IMR-90 (cell line): ENCODE results near the gene PLCL2. TPM values are rescaled to one million over a fixed set of nuclear protein-coding genes. Genes with fewer than 3 reads are reported as not detected.

Source experiments
- ATAC-seq: fragments of 200-7000 bp; cut with Tn5 transposase; 2 replicates; pipeline ENCODE4 v1.9.1; 2020; ENCODE audit warnings: low read depth, mild to moderate bottlenecking, moderate library complexity
- BruUV-seq: library from RNA; stranded (reverse); fragments of 400-500 nt; replicated peaks from 2 replicates; lab custom pipeline; 2021; lab: Mats Ljungman, UMichigan
- CTCF ChIA-PET: fragments of 300-600 bp; formaldehyde crosslinking; extraction: SDS; loops from one replicate; lab custom pipeline; 2021; ENCODE audit warnings: antibody characterized with exemption; lab: Yijun Ruan, JAX
- POLR2A ChIA-PET: fragments of 300-600 bp; sonication (Branson Sonifier 250); formaldehyde crosslinking; loops from one replicate; lab custom pipeline; 2022; ENCODE audit warnings: antibody characterized with exemption; ENCODE audit not compliant: unreplicated experiment; lab: Charles Lee
- DNase-seq: peaks from one replicate; pipeline ENCODE4 v3.0.0; 2013
- H2AFZ ChIP-seq: replicated peaks from 2 replicates; pipeline ENCODE3; 2013; ENCODE audit warnings: low read length, mild to moderate bottlenecking; ENCODE audit not compliant: poor library complexity
- H2AK5ac ChIP-seq: 2 replicates; pipeline ENCODE4 v1.6.1; 2013; ENCODE audit warnings: low read depth, low read length, inconsistent platforms
- H2AK9ac ChIP-seq: replicated peaks from 2 replicates; pipeline ENCODE3; 2013; ENCODE audit warnings: mild to moderate bottlenecking, low read depth, low read length, moderate library complexity; ENCODE audit not compliant: poor library complexity
- H2BK120ac ChIP-seq: 2 replicates; pipeline ENCODE4 v1.6.1; 2013; ENCODE audit warnings: low read depth, low read length, inconsistent platforms
- H2BK15ac ChIP-seq: 3 replicates; pipeline ENCODE4 v1.6.1; 2013; ENCODE audit warnings: low read depth, low read length, inconsistent platforms
- H2BK20ac ChIP-seq: 2 replicates; pipeline ENCODE4 v1.6.1; 2013; ENCODE audit warnings: low read depth, mild to moderate bottlenecking, inconsistent platforms, low read length, moderate library complexity
- H2BK5ac ChIP-seq: 2 replicates; pipeline ENCODE4 v1.6.1; 2013; ENCODE audit warnings: mild to moderate bottlenecking, low read depth, low read length, inconsistent platforms; ENCODE audit not compliant: poor library complexity, severe bottlenecking
- H3K14ac ChIP-seq: replicated peaks from 2 replicates; pipeline ENCODE4 v1.6.1; 2013; ENCODE audit warnings: low read depth, low read length, inconsistent platforms
- H3K18ac ChIP-seq: 2 replicates; pipeline ENCODE4 v1.6.1; 2013; ENCODE audit warnings: low read depth, low read length, control low read depth
- H3K23ac ChIP-seq: 2 replicates; pipeline ENCODE4 v1.6.1; 2013; ENCODE audit warnings: low read depth, low read length, inconsistent platforms
- H3K27ac ChIP-seq: 2 replicates; pipeline ENCODE4 v1.5.1; 2013; ENCODE audit warnings: mild to moderate bottlenecking, control low read depth, low read length; ENCODE audit not compliant: insufficient read depth
- H3K27me3 ChIP-seq: 2 replicates; pipeline ENCODE4 v1.6.1; 2013; ENCODE audit warnings: low read length; ENCODE audit not compliant: control insufficient read depth, insufficient read depth
- H3K36me3 ChIP-seq: 2 replicates; pipeline ENCODE4 v1.6.1; 2013; ENCODE audit warnings: low read length, mixed read lengths; ENCODE audit not compliant: control insufficient read depth, insufficient read depth
- H3K4ac ChIP-seq: 2 replicates; pipeline ENCODE4 v1.6.1; 2013; ENCODE audit warnings: low read depth, low read length, inconsistent platforms
- H3K4me1 ChIP-seq: 2 replicates; pipeline ENCODE4 v1.6.1; 2013; ENCODE audit warnings: low read length, mixed read lengths; ENCODE audit not compliant: control insufficient read depth, insufficient read depth
- H3K4me2 ChIP-seq: 2 replicates; pipeline ENCODE4 v1.6.1; 2013; ENCODE audit warnings: low read depth, mild to moderate bottlenecking, control low read depth, low read length, moderate library complexity
- H3K4me3 ChIP-seq: 2 replicates; pipeline ENCODE4 v1.5.1; 2013; ENCODE audit warnings: low read depth, mild to moderate bottlenecking, control low read depth, low read length, moderate library complexity; ENCODE audit not compliant: insufficient read depth
- H3K56ac ChIP-seq: 2 replicates; pipeline ENCODE4 v1.6.1; 2013; ENCODE audit warnings: low read length, inconsistent platforms; ENCODE audit not compliant: insufficient read depth; ENCODE audit errors: extremely low read depth
- H3K79me1 ChIP-seq, 2 experiments: 2 replicates each; pipeline ENCODE4 v1.6.1; 2013; ENCODE audit warnings: low read length in 2 of 2, inconsistent platforms in 1 of 2, low read depth in 1 of 2
- H3K9ac ChIP-seq: 2 replicates; pipeline ENCODE4 v1.6.1; 2013; ENCODE audit warnings: low read depth, low read length, control low read depth
- H3K9me1 ChIP-seq: 2 replicates; pipeline ENCODE4 v1.6.1; 2013; ENCODE audit warnings: low read length, inconsistent platforms; ENCODE audit not compliant: insufficient read depth
- H3K9me3 ChIP-seq: 2 replicates; pipeline ENCODE4 v1.6.1; 2013; ENCODE audit warnings: low read length; ENCODE audit not compliant: control insufficient read depth, insufficient read depth
- H4K20me1 ChIP-seq: 2 replicates; pipeline ENCODE4 v1.6.1; 2013; ENCODE audit warnings: low read length, inconsistent platforms; ENCODE audit not compliant: insufficient read depth
- H4K5ac ChIP-seq: 2 replicates; pipeline ENCODE4 v1.6.1; 2013; ENCODE audit warnings: mild to moderate bottlenecking, low read depth, low read length, control low read depth
- H4K8ac ChIP-seq, 2 experiments: 2 replicates each; pipeline ENCODE4 v1.6.1; 2013; ENCODE audit warnings: low read depth in 2 of 2, low read length in 2 of 2, control low read depth in 1 of 2, inconsistent platforms in 1 of 2
- H4K91ac ChIP-seq: 2 replicates; pipeline ENCODE4 v1.6.1; 2013; ENCODE audit warnings: low read depth, low read length, inconsistent platforms; ENCODE audit not compliant: insufficient read depth
- BHLHE40 ChIP-seq: fragments of 150-350 bp; IDR thresholded peaks from 2 replicates; pipeline ENCODE4 v1.6.1; 2016; ENCODE audit warnings: mild to moderate bottlenecking, low read depth, low read length
- CEBPB ChIP-seq: IDR thresholded peaks from 2 replicates; pipeline ENCODE4 v1.6.1; 2012; ENCODE audit warnings: low read depth, low read length, improper control_type of control experiment
- CHD1 ChIP-seq: IDR thresholded peaks from 2 replicates; pipeline ENCODE4 v1.6.1; 2012; ENCODE audit warnings: low read depth, low read length, improper control_type of control experiment
- CTCF ChIP-seq: conservative IDR thresholded peaks from 2 replicates; pipeline ENCODE4 v1.5.1; 2012; ENCODE audit warnings: mild to moderate bottlenecking, low read depth, low read length, improper control_type of control experiment
- ELK1 ChIP-seq: fragments of 150-350 bp; IDR thresholded peaks from 2 replicates; pipeline ENCODE4 v1.6.1; 2016; ENCODE audit warnings: low read depth, mild to moderate bottlenecking, low read length, moderate library complexity, borderline replicate concordance
- FOS ChIP-seq: fragments of 150-350 bp; IDR thresholded peaks from 2 replicates; pipeline ENCODE4 v1.6.1; 2016; ENCODE audit warnings: low read depth, low read length
- MAFK ChIP-seq: IDR thresholded peaks from 2 replicates; pipeline ENCODE4 v1.6.1; 2012; ENCODE audit warnings: low read depth, low read length, improper control_type of control experiment
- MXI1 ChIP-seq: IDR thresholded peaks from 2 replicates; pipeline ENCODE4 v1.6.1; 2012; ENCODE audit warnings: low read depth, mild to moderate bottlenecking, low read length, moderate library complexity, borderline replicate concordance
- NFE2L2 ChIP-seq: fragments of 150-350 bp; IDR thresholded peaks from 2 replicates; pipeline ENCODE4 v1.6.1; 2016; ENCODE audit warnings: low read depth, mild to moderate bottlenecking, low read length
- POLR2A ChIP-seq: IDR thresholded peaks from 2 replicates; pipeline ENCODE4 v1.6.1; 2012; ENCODE audit warnings: mild to moderate bottlenecking, low read depth, low read length
- RAD21 ChIP-seq: IDR thresholded peaks from 2 replicates; pipeline ENCODE4 v1.6.1; 2012; ENCODE audit warnings: low read length, improper control_type of control experiment
- RCOR1 ChIP-seq: IDR thresholded peaks from 2 replicates; pipeline ENCODE4 v1.6.1; 2012; ENCODE audit warnings: mild to moderate bottlenecking, low read length, improper control_type of control experiment; ENCODE audit not compliant: insufficient replicate concordance
- RFX5 ChIP-seq: IDR thresholded peaks from 2 replicates; pipeline ENCODE4 v1.8.0; 2012; ENCODE audit warnings: low read depth, mild to moderate bottlenecking, low read length, moderate library complexity
- SMC3 ChIP-seq: fragments of 150-350 bp; IDR thresholded peaks from 2 replicates; pipeline ENCODE4 v1.6.1; 2016; ENCODE audit warnings: low read depth, mild to moderate bottlenecking, antibody characterized with exemption, low read length, moderate library complexity
- USF2 ChIP-seq: fragments of 150-350 bp; IDR thresholded peaks from 2 replicates; pipeline ENCODE4 v1.6.1; 2017; ENCODE audit warnings: mild to moderate bottlenecking, antibody characterized with exemption, low read length, low read depth
- WGBS, 2 experiments: methylation state at CpG; one replicate each; pipeline versions ENCODE4 v1.1.5 to v1.1.7; 2013; ENCODE audit warnings: missing lambda C conversion rate in 2 of 2; ENCODE audit not compliant: insufficient read length in 1 of 2; ENCODE audit errors: extremely low coverage in 2 of 2; 5-methylcytosine and 5-hydroxymethylcytosine counted together
- dilution Hi-C: fragments of 300-500 bp; cut with HindIII; formaldehyde crosslinking; loops from one replicate; pipeline ENCODE4 v1.14.3; 2018; ENCODE audit warnings: low sequenced_read_pairs; ENCODE audit not compliant: unreplicated experiment
- in situ Hi-C: fragments of 300-500 bp; cut with MboI; formaldehyde crosslinking; loops from 3 replicates; pipeline ENCODE4 v1.14.3; 2019; ENCODE audit warnings: low sequenced_read_pairs, inconsistent platforms, mixed read lengths
- intact Hi-C: fragments of 100-400 bp; cut with micrococcal nuclease; formaldehyde crosslinking; loops from 2 replicates; pipeline ENCODE4 v1.10.0; 2022
- polyA plus RNA-seq, 3 experiments: library from polyadenylated mRNA; depleted of rRNA; stranded (reverse); fragments of >200 nt; gene quantifications; 2 replicates each; pipeline ENCODE4 v1.2.3, GENCODE V29; 2012; ENCODE audit warnings: low replicate concordance in 1 of 3
- total RNA-seq: library from RNA; depleted of rRNA; stranded (reverse); fragments of >200 nt; gene quantifications from 2 replicates; pipeline ENCODE4 v1.2.3, GENCODE V29; 2012

PLCL2 gene
- total and polyA plus RNA-seq, 2 of the 4 experiments (the other 2 are of a cell fraction), result 0.92 to 3.8 TPM

- Histone ChIP-seq H3K56ac (no peak overlapping the region), H3K18ac (no peak overlapping the region), H3K79me1 (no peaks in the 10 kb centered on the region), H3K23ac (no peak overlapping the region), H4K20me1 (no peaks in the 10 kb centered on the region), H3K4ac (no peak overlapping the region), H3K9ac (no peak overlapping the region), H2AFZ (no peak overlapping the region), H3K36me3 (no peaks in the 10 kb centered on the region), H2BK120ac (no peak overlapping the region), H2AK5ac (no peak overlapping the region), H3K14ac (no peak overlapping the region), H2BK5ac (no peak overlapping the region), H4K8ac (no peak overlapping the region), H2AK9ac (no peak overlapping the region), H3K4me1 (peaks cover 2% of the 10 kb centered on the region), H4K5ac (no peak overlapping the region), H3K9me3 (no peaks in the 10 kb centered on the region), H4K91ac (no peak overlapping the region), H3K4me2 (no peak overlapping the region), H2BK15ac (no peak overlapping the region), H3K27me3 (no peaks in the 10 kb centered on the region), H3K27ac (no peak overlapping the region), H3K4me3 (no peak overlapping the region), H3K9me1 (no peaks in the 10 kb centered on the region), H2BK20ac (no peak overlapping the region)
- intact Hi-C loops (no loop called here), dilution Hi-C loops (no loop called here), in situ Hi-C loops (loop anchor here (25.0 kb wide), 1 partner anchor 758 kb away; no protein-coding TSS in a partner anchor)
- WGBS, 2 experiments, result no CpG with 5 or more reads among the region's 2 CpGs
- no TSS peak for BruUV-seq
- DNase-seq (no peak), ATAC-seq (no peak)
- ChIA-PET POLR2A (no interaction called here), CTCF (no interaction called here)
- TF ChIP-seq RAD21 (no peak), SMC3 (no peak), NFE2L2 (no peak), ELK1 (no peak), USF2 (no peak), RFX5 (no peak), MAFK (no peak), BHLHE40 (no peak), CEBPB (no peak), POLR2A (no peak), MXI1 (no peak), RCOR1 (no peak), CTCF (no peak), CHD1 (no peak), FOS (no peak)
Measured at GRCh38 chr3:17044855-17045254, 160.1 kb downstream of the PLCL2 start.
